Tibial nerve (tissue), 4 donors: ENCODE data around the gene CSNK1D.

Source experiments
- CTCF ChIP-seq, 5 experiments: fragments of 200-600 bp in 3 of 5; fragments of 450-650 bp in 2 of 5; sonication (generic) in 3 of 5; IDR thresholded peaks; one replicate each; pipeline ENCODE4 v1.5.1; 2016 to 2019; ENCODE audit warnings: antibody characterized with exemption in 5 of 5, mild to moderate bottlenecking in 3 of 5, moderate library complexity in 2 of 5
- EP300 ChIP-seq, 2 donors: sonication (generic); formaldehyde crosslinking; IDR thresholded peaks; one replicate each; pipeline ENCODE4 v1.6.1; 2017; ENCODE audit warnings: antibody characterized with exemption in 2 of 2, mild to moderate bottlenecking in 1 of 2
- POLR2A ChIP-seq, 2 donors: fragments of 450-650 bp; IDR thresholded peaks; one replicate each; pipeline ENCODE4 v1.6.1; 2017; ENCODE audit warnings: antibody characterized with exemption in 2 of 2, mild to moderate bottlenecking in 2 of 2, moderate library complexity in 2 of 2

GRCh38 chr17:82232322-82232820, 41.1 kb downstream of the CSNK1D start:
- no peak for TF ChIP-seq POLR2A (IDR thresholded peaks at IDR 0.05)
- no peak for TF ChIP-seq CTCF (IDR thresholded peaks at IDR 0.05)
- no peak for TF ChIP-seq EP300 (IDR thresholded peaks at IDR 0.05)
